Right kidney (tissue), 1 donor: Measurements from ENCODE around the gene PPP2R2C.

Experiments used
- DNase-seq: peaks from one replicate; pipeline ENCODE4 v3.0.0-alpha.2; 2016

PPP2R2C gene

DNA sequence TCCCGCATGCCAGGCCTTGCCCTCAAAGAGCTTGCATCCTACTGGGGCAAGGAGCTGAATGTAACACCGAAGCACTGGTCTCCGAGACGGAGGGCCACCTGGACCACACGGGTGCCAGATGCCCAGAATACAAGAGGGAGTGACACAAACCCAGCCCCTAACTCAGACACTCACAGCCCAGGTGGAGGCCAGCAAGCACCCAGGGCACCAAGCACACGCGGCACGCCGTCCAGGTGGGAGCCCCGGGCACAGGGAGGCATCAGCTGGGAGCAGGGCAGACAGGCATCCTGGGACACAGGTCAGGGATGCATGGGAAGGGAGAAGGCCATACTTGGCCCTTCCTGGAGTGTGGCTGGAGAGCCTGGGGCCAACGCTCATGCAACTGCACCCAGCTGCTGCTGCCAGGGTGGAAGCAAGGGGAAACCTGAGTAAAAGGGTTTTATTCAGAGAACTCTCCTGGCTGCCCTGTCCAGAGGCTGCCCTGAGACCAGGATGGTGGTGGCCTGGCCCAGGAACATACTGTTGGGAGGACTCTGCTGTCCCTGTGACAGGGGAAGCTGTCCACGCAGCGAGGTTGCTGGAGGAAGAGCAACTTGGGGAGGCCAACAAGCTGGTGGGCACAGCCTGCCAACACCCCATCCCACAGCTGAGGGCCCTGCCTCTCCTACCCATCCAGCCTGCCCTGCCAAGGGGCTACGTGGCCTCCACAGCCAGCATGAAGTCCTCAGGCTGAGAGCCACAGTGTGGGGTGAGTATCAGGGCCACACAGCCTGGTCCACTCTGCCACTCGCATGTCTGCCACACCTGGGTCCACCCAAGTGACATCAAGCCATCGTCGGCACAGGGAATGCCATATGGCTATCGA, 22.2 kb upstream of the PPP2R2C start:
- no peak for DNase-seq

DNA sequence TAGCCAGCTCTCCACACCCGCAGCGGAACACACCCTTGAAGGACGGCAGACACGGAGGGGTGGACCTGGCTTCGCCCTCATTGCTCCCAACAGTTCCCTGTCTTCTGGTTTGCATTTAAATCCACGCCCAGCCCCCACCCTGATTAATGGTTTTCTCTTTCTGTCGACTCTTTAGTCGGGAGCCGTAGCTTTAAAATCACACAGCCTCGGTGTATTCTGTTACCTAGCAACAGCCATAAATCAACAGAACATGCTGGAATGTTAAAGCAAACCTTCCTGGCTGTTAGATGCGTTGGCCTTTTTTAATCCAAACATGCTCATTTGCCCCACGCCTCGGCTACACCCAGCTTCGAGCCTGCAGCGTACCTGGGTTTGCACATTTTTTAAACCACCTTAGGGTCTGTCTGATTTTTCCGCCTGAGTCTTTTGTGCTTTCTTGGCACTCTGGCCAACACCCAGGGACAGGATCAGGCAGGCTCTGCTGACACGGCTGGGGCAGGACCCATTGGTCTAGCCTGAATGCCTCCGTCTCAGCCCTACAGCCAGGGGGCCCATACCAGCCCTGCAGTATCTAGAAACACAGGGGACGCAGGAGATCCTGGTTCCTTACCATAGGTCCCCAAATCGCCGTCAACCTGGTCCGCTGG, 21.4 kb upstream of the PPP2R2C start:
- DNase-seq = peak; percentile 45

DNA sequence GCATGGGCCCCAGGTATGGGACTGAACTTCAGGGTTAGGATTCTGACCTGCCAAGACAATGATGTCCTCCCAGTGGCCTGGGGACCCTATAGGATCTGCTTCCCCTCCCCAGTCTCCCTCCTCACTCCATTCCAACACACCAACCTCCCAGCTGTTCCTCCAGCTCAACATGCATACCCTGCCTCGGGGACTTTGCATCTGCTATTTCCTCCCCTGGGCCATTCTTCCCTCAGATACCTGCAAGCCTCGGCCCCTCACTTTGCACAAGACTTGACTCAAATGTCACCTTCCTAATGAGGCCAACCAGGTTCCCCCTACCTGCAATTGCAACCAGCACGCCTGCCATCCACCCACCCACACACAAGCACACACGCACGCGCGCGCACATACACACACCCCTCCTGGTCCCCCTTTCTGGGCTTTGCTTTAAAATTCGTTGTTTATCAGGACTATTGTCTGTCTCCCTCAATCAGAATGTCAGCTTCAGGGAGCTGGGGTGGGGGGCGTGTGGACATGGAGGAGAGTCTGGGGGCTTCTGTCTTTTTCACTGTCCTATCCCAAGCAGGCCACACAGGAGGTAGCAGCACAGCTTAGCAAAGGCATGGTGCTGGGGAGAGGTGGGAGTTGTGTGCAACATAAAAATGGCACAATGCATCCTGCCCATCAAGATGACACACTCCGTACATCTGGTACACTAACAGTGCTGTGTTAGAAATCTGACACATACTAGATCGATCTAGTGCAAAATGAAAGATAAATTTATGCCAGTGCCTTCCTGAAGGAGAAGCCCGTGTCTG, 20.6 kb upstream of the PPP2R2C start:
- no peak for DNase-seq

DNA sequence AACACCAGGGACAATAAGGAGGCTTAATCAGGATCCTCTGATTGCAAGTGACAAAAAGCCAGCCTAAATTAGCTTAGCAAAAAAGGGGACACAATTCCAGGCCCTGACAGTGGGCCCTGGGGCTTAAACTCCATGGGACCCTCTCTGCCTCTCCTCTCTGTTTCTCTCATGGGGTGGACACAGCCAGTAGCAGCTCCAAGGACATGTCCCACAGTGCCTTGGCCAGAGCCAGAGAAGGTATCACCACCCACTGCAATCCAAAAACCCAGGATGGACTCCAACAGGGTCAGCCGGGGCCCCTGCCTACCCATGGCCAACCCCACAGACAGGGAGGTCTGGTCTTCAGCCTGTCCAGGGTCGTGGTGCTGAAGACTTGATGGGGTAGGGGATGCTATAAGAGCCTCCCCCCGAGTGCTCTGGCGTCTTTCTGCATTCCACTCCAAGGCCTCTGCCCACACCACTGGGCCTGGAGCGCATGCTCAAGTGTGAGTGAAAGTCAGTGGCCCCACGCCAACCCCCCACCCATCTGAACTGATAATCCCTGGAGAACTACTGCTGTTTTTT, 19.7 kb upstream of the PPP2R2C start:
- DNase-seq = no peak

DNA sequence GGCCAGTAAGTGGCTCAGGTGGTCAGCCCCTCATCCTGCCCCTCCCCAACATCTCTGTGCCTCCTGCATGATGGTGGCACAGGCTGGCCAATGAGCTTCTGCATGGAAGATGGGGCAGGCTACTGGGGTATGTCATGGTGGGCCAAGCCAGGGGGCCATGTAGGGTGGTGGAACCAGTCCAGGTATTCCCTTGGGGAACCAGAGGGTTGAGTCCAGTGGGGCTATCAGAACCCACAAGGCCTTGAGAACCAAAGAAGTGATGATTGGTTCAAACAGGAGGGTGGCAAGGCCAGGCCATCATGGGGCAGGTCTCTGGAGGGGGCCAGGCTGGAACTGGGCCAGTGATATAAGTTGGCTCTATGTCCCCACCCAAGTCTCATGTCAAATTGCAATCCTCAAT, 18.8 kb upstream of the PPP2R2C start:
- no peak for DNase-seq

DNA sequence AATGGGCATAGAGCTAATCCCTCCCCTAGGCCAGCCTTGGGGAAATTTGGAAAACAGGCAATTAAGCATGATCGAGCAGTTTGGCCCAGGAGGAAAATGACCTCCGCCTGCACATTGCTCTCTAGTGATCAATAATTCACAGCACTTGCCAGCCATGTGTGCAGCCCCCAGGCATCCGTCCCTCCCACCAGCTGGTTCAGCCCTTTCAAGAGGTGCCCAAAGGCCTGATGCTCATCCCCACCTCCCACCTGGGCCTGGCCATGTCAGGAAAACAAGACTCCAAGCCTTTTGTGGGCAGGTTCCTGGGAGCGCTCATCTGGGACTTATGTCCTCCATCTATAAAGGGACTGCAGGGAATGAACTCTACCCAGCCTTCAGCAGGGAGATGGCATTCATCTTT, 17.5 kb upstream of the PPP2R2C start:
- DNase-seq = no peak

DNA sequence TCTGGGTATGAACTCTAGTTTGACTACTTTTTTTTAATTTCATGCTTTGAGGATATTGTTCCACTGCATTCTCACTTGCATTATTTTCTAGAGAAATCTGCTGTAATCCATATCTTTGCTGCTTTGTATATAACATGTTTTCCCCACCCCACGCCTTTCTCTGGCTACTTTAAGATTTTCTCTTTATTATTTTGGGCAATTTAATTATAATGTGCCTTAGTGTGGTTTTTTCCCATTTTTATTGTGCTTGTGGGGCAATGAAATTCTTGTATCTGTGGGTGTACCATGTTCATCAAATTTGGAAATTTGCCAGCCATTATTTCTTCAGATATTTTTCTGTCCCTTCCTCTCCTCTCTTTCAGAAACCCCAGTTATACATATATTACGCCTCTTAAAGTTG, 15.1 kb upstream of the PPP2R2C start:
- no peak for DNase-seq

DNA sequence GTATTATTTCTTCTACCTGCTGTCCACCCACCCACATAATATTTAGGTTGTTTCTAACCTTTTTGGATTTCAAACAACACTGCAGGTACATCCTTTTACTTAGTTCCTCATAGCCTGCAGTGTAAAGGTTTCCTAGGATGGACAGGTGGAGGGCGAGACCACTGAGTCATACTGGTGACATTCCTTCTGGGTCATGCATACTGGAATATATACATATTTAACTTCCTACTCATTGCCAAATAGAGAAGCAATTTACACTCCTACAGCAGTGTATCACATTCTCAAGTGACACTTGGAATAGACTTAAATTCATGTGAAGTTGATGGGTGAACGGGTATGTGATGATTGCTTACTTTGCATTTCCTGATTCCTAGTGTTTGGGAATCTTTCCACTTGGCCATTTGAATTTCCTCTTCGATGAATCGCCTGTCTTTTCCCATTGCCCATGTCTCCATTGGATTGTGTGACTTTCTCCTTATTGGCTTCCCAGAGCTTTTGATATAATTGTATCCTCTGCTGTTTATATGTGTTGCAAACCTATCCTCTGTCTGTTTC, 8.2 kb upstream of the PPP2R2C start:
- no peak for DNase-seq

DNA sequence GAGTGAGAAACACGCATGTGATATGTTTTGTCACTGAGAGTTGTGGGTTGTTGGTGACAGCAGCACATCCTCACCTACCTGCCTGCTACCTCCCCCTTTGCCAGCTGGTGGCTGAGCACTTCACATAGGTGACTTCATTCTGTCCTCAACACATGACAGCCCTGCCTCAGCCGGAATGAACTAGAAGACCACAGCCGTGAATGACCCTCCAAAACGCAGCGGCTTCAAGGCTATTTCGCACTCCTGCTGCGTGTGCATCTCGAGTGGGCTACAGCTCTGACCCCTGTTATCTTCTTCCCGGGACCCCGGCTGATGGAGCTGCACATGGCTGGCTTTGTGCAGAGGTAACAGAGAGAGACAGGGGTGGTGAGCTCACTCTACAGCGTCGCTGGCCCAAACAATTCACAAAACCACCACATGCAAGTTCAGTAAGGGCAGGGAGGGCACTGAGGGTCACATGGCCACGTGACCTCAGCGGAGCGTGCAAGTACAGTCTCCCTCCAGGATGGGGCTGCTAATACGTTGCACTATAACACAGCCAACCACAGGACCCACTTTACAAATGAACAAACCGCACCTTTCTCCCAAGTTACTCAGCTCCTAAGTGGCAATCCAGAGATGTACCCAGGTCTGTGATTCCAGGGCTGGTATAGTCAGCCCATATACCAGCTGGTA, 6.3 kb upstream of the PPP2R2C start:
- DNase-seq = no peak

DNA sequence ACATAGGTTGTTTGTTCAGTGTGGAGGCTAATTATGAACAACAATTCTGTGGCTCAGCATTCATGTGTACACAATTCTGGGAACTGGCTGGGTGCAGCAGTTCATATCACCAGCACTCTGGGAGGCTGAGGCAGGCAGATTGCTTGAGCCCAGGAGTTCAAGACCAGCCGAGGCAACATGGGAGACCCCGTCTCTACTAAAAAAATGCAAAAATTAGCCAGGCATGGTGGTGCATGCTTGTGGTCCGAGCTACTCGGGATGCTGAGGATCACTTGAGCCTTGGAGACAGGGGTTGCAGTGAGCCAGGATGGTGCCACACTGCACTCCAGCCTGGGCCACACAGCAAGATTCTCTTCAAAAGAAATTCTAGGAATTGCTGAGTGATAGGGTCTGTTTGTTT, 4.5 kb upstream of the PPP2R2C start:
- no peak for DNase-seq

DNA sequence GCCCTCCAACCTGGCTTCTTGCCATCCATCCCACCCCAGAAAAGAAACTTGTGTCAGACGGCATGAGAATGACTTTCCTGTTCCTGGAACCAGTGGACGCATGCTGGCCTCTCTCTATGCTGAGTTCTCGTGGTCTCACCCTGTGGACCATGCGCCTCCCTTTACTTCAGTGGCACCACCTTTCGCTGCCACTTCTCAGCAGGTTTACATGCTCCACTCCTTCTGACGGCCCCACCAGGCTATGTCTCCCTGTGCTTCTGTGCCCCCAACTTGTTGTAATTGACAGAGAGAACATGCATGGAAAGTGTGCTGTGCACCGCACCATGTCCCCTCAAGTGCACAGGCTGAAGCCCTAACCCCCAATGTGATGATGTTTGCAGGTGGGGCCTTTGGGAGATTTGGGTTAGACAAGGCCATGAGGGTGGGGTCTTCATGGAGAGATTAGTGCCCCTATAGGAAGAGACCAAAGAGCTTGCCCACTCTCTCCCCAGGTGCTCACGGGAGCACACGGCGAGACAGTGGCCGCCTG, 3.1 kb upstream of the PPP2R2C start:
- no peak for DNase-seq

DNA sequence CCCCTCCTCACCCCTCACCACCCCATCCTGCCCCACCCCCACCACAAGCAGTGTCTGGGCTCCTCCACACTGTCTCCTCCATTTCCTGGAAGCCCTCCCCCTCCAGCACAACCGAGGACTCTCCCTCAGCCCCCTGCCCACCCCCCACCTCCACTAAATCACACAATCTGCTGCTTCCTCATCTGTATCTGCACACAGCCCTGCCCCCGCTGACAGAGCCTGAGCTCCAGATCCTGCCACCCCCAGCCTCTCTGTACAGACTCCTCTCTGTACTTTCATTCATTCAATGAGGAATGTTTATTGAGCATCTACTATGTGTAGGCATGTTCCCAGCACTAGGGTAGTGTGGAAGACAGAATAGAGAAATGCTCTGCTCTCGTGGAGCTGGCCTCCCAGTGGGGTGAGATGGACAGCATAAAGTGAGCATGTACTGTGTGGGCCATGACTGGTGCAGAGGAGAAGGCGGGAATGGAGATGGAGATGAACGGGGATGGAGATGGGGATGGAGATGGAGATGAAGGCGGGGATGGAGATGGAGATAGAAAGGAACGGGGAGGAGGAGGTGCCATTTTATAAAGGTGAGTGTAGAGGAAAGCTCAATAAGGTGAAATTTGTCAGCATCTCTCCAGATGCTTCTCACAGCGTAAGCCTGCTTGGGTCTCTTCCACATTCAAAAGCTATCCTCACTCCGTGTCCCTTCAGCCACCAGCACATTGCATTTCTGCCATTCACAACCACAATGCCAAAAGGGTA, 2.5 kb upstream of the PPP2R2C start:
- no peak for DNase-seq

DNA sequence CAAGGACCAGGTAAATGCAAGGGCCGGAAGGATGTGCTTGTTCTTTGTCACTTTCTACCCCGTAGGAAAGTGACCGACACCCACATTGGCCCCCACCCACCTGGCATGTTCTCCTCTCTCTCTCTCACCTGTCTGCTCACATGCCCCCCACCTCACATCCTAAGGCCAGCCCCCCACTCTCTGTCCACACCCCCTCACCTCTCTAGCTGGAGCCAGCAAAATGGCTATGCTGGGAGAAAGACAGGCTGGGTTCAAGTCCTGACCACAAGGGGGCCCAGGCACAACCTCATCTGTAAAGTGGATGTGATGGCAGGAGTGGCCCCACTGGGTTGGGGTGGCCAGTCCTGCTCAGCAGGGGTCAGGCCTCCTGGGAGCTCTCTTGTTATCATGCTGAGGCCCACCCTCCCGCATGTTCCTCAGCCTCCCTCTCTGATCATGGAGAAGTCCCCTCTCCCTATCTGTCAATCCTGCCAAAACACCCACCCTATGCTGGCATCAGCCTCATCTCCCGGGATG, 1.7 kb upstream of the PPP2R2C start:
- no peak for DNase-seq

DNA sequence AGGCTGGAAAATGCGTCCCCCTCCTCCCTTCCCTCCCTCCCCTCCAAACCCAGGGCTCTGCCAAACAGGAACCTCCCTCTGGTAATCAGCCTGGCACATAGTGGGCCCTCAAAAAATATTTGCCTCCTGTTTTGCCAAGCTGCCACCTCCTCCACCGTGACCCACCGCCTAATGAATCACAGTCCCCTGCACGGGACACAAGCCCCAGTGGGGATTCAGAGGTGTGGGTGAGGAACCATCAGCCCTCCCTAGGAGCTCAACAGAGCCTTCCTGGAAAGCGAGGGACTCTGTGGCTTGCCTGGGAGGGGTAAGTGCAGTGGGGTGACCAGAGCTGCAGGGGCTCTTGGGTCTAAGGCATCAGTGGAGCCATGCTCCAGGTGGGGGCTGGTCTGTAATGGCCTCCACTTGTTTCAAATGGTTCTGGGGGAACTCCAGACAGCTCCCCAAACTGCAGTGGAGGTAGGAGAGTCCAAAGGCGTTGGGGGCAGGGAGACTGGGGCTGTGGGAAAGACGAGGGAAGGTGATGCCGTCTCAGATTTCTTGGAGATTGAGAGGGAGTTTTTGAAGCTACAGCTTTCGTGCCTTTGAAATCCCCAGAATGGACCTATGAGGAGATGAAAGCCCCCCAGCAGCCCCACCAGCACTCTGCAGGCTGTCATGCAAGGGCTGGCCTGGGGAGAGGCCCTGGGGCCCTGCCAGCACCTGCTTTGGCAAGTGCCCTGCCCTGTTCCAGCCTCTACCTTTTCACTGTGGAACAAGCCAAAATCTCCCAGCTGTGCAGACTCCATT, 1.0 kb upstream of the PPP2R2C start:
- DNase-seq = no peak

DNA sequence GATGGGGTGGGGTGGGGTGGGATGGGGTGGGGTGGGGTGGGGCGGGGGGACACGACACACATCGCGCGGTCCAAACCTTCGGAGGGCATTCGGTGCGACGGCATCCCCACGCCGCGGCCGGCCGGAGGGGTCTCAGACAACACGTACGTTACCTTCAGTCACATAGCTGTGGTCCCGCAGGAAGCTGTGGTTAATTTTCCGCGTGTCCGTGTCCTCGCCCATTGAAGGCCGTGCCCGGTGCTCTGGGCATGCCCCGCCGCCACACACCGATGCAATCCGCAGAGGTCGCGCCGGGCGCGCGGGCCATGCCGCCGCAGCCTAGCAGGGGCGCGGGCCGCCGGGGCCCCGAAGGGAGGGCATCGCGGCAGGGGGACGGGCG, 417 bp downstream of the PPP2R2C start:
- no peak for DNase-seq

DNA sequence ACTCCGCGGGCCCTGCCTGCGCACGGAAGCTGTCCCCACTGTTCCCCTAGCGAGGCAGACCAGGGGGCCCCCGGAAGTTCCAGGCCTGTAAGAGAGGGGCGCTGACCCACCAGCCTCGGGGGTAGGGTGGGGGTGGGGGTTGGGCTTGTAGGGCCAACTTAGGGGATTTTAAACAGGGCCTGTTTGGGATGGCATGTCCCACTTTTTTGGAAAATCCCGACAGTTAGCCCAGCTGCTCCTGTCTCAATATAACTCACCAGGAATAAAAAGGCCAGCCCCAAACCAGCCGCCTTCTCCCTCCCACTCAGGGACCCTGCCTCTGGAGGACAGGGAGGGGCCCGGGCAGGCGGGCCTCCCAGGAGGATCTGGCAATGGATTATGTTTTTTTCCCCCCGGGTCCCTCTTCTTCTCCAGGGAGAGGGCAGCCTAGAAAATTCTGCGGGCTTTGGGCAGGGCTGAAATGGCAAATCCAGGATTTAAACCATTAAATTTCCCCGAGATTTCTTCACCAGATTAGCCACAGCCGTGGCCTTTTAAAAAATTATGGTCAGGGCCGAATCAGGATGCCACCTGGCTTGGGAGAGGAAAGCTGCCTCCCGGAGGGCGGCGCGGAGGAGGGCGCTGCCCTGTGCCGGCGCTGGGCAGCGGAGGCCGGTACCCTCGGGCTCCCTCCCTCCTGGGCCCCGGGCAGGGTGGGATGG, 957 bp downstream of the PPP2R2C start:
- DNase-seq = peak; percentile 29

DNA sequence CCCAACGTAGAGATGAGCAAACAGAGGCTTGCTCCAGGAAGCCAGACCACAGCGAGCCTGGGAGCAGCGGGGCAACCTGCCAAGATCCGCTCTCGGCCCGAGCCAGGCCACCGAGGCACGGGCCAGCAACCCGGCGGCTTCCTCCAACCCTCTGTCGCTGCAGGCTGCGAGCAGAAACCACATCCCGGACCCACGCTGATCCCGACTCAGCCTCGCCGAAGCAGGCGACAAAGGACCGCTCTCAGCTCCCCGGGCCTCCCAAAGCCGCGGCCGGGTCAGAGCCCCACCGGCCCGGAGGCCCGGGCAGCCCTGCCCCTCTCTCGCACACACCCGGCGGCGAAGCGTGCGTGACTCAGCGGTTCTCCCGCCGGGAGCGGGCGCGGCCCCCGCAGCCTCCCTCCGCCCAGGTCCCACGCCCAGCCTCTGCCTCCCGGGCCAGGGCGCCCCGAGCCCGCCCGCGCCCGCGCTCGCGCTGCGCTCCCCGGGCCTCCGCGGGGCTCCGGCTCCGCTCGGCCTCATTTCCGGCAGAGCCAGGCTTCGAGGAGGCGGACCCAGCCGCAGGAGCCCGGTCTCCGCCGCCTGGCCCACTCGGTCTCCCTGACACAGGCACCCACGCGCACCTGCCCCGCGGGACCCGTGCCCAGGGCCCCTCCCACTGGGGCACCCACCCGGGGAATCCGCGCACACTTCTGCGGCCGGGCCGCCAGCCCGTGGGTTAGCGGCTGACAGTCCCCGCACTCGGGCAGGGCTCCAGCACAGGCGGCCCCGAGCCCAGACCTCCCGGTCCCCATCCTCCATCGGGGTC, 1.7 kb downstream of the PPP2R2C start:
- peak; percentile 56 for DNase-seq

DNA sequence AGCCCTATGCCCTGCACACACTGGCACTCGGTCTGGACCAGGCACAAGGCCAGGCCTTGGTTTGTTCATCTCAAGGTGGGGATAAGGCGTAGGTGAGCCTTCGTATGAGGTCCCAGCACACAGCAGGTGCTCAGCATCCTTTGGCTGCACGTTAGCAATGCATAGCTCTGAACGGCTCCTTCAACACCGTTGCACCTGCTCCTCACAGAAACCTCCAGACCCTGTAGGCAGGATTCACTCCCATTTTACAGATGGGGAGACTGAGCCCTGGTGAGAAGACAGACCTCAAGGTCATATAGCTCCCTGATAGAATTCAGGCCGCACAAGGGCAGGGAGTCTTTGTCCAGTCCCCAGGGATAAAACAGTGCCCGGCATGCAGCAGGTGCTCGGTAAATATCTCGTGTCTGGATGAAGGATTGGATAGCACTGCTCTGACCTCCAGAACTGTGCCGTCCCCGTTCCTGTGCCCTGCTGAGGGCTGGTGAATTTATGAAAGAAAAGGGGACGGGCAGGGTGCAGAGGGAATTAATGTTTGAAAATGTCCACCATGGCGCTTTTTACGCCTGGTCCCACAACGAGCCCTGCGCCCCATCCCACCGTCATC, 2.4 kb downstream of the PPP2R2C start:
- no peak for DNase-seq
